HUES64 (cell line): Measurements from ENCODE around the gene KRT4.

Experiments used
- H3K27ac ChIP-seq: 2 replicates; pipeline ENCODE4 v1.7.0; 2013; ENCODE audit warnings: low read depth, low read length, inconsistent platforms
- H3K27me3 ChIP-seq: 2 replicates; pipeline ENCODE4 v1.6.1; 2013; ENCODE audit warnings: mild to moderate bottlenecking, low read length; ENCODE audit not compliant: insufficient read depth
- H3K36me3 ChIP-seq: 2 replicates; pipeline ENCODE4 v1.6.1; 2013; ENCODE audit warnings: mild to moderate bottlenecking, low read length; ENCODE audit not compliant: insufficient read depth
- H3K4me1 ChIP-seq: 2 replicates; pipeline ENCODE4 v1.6.1; 2013; ENCODE audit warnings: mild to moderate bottlenecking, low read length, moderate library complexity; ENCODE audit not compliant: insufficient read depth
- H3K4me3 ChIP-seq: 2 replicates; pipeline ENCODE4 v1.5.1; 2013; ENCODE audit warnings: mild to moderate bottlenecking, low read length, moderate library complexity
- H3K9ac ChIP-seq: 2 replicates; pipeline ENCODE4 v1.6.1; 2013; ENCODE audit warnings: mild to moderate bottlenecking, low read depth, low read length
- H3K9me3 ChIP-seq: 2 replicates; pipeline ENCODE4 v1.6.1; 2013; ENCODE audit warnings: low read depth, low read length; ENCODE audit not compliant: insufficient read depth
- WGBS: fragments of 150-250, 120-280 bp; methylation state at CpG from one replicate; pipeline ENCODE4 v1.1.7; 2013; ENCODE audit warnings: missing lambda C conversion rate; 5-methylcytosine and 5-hydroxymethylcytosine counted together

The KRT4 gene

GRCh38 chr12:52847335-52848102, 33.6 kb upstream of the KRT4 start:
- H3K27me3 ChIP-seq = no peaks in the 10 kb centered on the region; the same call in 1 of the 2 replicates
- H3K4me3 ChIP-seq = no peak overlapping the region
- H3K9me3 ChIP-seq = no peaks in the 10 kb centered on the region
- WGBS = 91% methylated on average over 12 of the region's 12 CpGs
- H3K27ac ChIP-seq = no peak overlapping the region
- no peaks in the 10 kb centered on the region for H3K4me1 ChIP-seq
- H3K9ac ChIP-seq = no peak overlapping the region
- no peaks in the 10 kb centered on the region for H3K36me3 ChIP-seq

- Histone ChIP-seq H3K4me1 (no peaks in the 10 kb centered on the region), H3K4me3 (no peak overlapping the region), H3K36me3 (no peaks in the 10 kb centered on the region), H3K27me3 (no peaks in the 10 kb centered on the region; the same call in 1 of the 2 replicates), H3K9me3 (no peaks in the 10 kb centered on the region), H3K9ac (no peak overlapping the region), H3K27ac (no peak overlapping the region)
- WGBS = 84% methylated on average over 8 of the region's 8 CpGs
Measured at GRCh38 chr12:52846356-52846970, 32.5 kb upstream of the KRT4 start.

- Histone ChIP-seq H3K27me3 (no peaks in the 10 kb centered on the region; the same call in 1 of the 2 replicates), H3K9ac (no peak overlapping the region), H3K4me3 (no peak overlapping the region), H3K36me3 (no peaks in the 10 kb centered on the region), H3K27ac (no peak overlapping the region), H3K4me1 (no peaks in the 10 kb centered on the region), H3K9me3 (no peaks in the 10 kb centered on the region)
- WGBS = 96% methylated on average over 1 of the region's 1 CpG
Measured at GRCh38 chr12:52845946-52846345, 32.0 kb upstream of the KRT4 start.

- no peaks in the 10 kb centered on the region for H3K36me3 ChIP-seq
- WGBS = 92% methylated on average over 11 of the region's 11 CpGs
- no peak overlapping the region for H3K4me3 ChIP-seq
- no peak overlapping the region for H3K9ac ChIP-seq
- no peak overlapping the region for H3K27ac ChIP-seq
- no peaks in the 10 kb centered on the region for H3K9me3 ChIP-seq
- no peaks in the 10 kb centered on the region; the same call in 1 of the 2 replicates for H3K27me3 ChIP-seq
- no peaks in the 10 kb centered on the region for H3K4me1 ChIP-seq
Measured at GRCh38 chr12:52844386-52844785, 30.5 kb upstream of the KRT4 start.

- Histone ChIP-seq H3K9me3 (no peaks in the 10 kb centered on the region), H3K27me3 (no peaks in the 10 kb centered on the region; the same call in 1 of the 2 replicates), H3K27ac (no peak overlapping the region), H3K9ac (no peak overlapping the region), H3K4me1 (no peaks in the 10 kb centered on the region), H3K4me3 (no peak overlapping the region), H3K36me3 (no peaks in the 10 kb centered on the region)
- WGBS = 90% methylated on average over 18 of the region's 18 CpGs
Measured at GRCh38 chr12:52839436-52840105, 25.7 kb upstream of the KRT4 start.

- Histone ChIP-seq H3K4me1 (no peaks in the 10 kb centered on the region), H3K9ac (no peak overlapping the region), H3K27ac (no peak overlapping the region), H3K27me3 (no peaks in the 10 kb centered on the region; the same call in 1 of the 2 replicates), H3K9me3 (no peaks in the 10 kb centered on the region), H3K4me3 (no peak overlapping the region), H3K36me3 (no peaks in the 10 kb centered on the region)
- WGBS = 77% methylated on average over 14 of the region's 14 CpGs
Measured at GRCh38 chr12:52838609-52839435, 24.9 kb upstream of the KRT4 start.

GRCh38 chr12:52837781-52838608, 24.1 kb upstream of the KRT4 start:
- no peaks in the 10 kb centered on the region for H3K36me3 ChIP-seq
- H3K4me3 ChIP-seq = no peak overlapping the region
- no peaks in the 10 kb centered on the region for H3K4me1 ChIP-seq
- no peaks in the 10 kb centered on the region; the same call in 1 of the 2 replicates for H3K27me3 ChIP-seq
- no peak overlapping the region for H3K9ac ChIP-seq
- no peak overlapping the region for H3K27ac ChIP-seq
- H3K9me3 ChIP-seq = no peaks in the 10 kb centered on the region
- 89% methylated on average over 5 of the region's 6 CpGs for WGBS

- Histone ChIP-seq H3K4me1 (no peaks in the 10 kb centered on the region), H3K9me3 (no peaks in the 10 kb centered on the region), H3K36me3 (no peaks in the 10 kb centered on the region), H3K9ac (no peak overlapping the region), H3K4me3 (no peak overlapping the region), H3K27ac (no peak overlapping the region), H3K27me3 (no peaks in the 10 kb centered on the region; the same call in 1 of the 2 replicates)
- 85% methylated on average over 9 of the region's 9 CpGs for WGBS
Measured at GRCh38 chr12:52837413-52837741, 23.5 kb upstream of the KRT4 start.

- H3K27me3 ChIP-seq = no peaks in the 10 kb centered on the region
- 90% methylated on average over 9 of the region's 9 CpGs for WGBS
- no peaks in the 10 kb centered on the region for H3K36me3 ChIP-seq
- H3K9ac ChIP-seq = no peak overlapping the region
- H3K4me1 ChIP-seq = no peaks in the 10 kb centered on the region
- H3K9me3 ChIP-seq = no peaks in the 10 kb centered on the region
- H3K27ac ChIP-seq = no peak overlapping the region
- no peak overlapping the region for H3K4me3 ChIP-seq
Measured at GRCh38 chr12:52836491-52837412, 22.8 kb upstream of the KRT4 start.
